Fibroblast of the aortic adventitia (primary cell): ENCODE results near the gene STKLD1. TPM values are rescaled to one million over a fixed set of nuclear protein-coding genes. Genes with fewer than 3 reads are reported as not detected.

Experiments used
- DNase-seq: peaks from one replicate; pipeline ENCODE4 v3.0.0-alpha.2; 2010; ENCODE audit warnings: low read depth
- H3K4me3 ChIP-seq: 2 replicates; pipeline ENCODE4 v1.5.1; 2011; ENCODE audit warnings: low read depth, mild to moderate bottlenecking, control low read depth, low read length, moderate library complexity
- total RNA-seq: library from RNA; depleted of rRNA; stranded (reverse); fragments of >200 nt; gene quantifications from 2 replicates; pipeline ENCODE4 v1.2.3, GENCODE V29; 2012; ENCODE audit warnings: low replicate concordance
- TF ChIP-seq, protein P1 (sequence below): IDR thresholded peaks from 2 replicates; pipeline ENCODE4 v1.5.1; 2011; ENCODE audit warnings: mild to moderate bottlenecking, low read length, control low read depth, inconsistent platforms; ENCODE audit not compliant: insufficient read depth

Gene STKLD1
- total RNA-seq, 1 donor: 1.3 TPM

DNA sequence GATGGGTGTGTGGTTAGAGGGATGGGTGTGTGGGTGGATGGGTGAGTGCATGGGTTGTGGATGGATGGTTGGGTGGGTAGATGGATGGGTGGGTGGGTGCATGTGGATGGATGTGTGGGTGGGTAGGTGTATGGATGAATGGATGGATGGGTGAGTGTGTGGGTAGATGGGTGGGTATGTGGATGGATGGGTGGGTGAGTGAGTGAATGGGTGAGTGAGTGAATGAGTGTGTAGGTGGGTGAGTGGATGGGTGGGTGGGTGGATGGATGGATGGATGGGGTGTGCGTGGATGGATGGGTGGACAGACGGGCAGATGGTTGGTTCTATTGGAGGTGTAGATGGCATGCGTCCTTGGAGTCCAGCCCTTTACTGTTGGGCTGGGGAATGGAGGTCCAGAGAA lies 17.2 kb downstream of the STKLD1 start:
- no peak for DNase-seq
- no peak overlapping the region for H3K4me3 ChIP-seq
- TF ChIP-seq, protein P1, sequence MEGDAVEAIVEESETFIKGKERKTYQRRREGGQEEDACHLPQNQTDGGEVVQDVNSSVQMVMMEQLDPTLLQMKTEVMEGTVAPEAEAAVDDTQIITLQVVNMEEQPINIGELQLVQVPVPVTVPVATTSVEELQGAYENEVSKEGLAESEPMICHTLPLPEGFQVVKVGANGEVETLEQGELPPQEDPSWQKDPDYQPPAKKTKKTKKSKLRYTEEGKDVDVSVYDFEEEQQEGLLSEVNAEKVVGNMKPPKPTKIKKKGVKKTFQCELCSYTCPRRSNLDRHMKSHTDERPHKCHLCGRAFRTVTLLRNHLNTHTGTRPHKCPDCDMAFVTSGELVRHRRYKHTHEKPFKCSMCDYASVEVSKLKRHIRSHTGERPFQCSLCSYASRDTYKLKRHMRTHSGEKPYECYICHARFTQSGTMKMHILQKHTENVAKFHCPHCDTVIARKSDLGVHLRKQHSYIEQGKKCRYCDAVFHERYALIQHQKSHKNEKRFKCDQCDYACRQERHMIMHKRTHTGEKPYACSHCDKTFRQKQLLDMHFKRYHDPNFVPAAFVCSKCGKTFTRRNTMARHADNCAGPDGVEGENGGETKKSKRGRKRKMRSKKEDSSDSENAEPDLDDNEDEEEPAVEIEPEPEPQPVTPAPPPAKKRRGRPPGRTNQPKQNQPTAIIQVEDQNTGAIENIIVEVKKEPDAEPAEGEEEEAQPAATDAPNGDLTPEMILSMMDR: no peak

DNA sequence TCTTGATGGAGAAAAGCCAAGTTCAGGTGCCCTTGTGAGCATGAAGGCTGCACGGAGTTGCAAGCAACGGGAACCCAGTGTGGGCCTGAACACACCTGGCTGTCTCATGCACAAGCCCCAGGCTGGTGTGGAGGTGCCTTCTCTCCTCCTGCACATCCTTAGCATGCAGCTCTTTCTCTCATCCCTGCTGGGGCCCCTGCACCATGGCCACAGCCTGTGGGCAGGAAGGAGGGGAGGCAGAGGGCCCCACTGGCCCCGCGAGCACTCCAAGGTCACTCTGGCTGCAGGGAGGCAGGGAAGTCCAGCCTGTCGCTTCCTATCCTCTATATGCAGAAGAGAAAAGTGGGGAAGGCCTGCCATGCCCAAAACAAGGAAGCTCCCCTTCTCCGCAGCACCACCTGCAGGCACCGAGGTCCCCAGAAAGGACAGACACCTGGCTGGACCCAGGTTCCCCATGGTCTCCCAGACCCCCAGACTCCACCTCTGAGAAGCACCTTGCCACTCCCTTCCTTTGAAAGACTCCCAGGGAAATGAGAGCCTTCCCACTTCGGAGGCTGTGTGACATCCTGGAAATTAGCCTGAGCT lies 18.6 kb downstream of the STKLD1 start:
- no peak for DNase-seq
- TF ChIP-seq, protein P1: no peak
- H3K4me3 ChIP-seq: no peak overlapping the region

DNA sequence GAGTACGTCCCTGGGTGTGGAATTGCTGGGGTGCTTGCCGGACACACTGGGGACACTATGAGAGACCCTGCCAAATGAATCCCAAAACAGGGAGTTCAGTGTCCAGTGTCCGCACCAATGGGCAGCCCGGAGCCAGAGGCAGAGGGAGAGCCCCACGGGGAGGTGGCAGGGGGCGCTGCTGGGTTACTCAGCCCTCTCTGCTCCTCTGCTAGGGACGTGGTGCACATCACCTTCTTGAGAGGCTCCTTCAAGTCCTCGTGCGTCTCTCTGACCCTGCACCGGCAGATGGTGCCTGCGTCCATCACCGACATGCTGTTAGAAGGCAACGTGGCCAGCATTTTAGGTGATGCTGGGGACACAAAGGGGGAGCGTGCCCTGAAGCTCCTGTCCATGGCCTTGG lies 20.8 kb downstream of the STKLD1 start:
- DNase-seq: no peak
- no peak overlapping the region for H3K4me3 ChIP-seq
- TF ChIP-seq, protein P1: no peak

DNA sequence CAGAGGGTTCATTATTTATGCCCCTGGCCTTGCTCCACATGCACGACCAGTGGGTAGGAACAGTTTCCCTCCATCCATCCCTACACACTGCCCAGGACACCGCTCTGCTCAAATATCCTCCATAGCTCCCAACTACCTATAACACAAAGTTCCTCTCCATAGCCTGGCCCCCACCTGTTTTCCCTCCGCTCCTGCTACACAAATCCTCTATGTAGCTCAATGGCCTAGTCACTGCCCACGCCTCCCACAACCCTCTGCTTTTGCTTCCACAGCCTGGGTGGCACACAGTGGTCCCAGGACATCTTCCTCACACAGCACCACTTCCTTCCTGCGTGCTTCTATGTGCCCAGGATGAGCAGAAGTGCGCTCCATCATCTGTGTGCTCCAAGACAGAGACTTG lies 21.2 kb downstream of the STKLD1 start:
- no peak for DNase-seq
- no peak overlapping the region for H3K4me3 ChIP-seq
- TF ChIP-seq, protein P1: no peak

DNA sequence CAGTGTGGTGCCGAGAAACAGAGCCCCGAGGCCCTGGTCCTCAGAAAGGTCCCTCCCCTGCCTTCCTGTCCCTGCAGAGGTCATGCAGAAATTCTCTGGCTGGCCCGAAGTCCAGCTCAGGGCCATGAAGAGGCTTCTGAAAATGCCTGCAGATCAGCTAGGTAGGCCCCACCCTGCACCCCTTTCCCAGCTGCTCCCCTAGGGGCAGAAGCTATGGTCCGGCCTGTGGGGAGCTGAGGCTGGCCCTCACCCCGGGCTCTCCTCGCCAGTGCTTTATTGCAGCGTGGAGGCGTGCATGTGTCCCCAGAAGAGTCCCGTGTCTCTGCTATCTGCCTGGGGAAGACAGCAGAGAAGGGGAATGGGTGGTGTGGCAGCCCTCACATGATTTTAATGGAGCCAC lies 21.7 kb downstream of the STKLD1 start:
- TF ChIP-seq, protein P1: no peak
- DNase-seq: no peak
- H3K4me3 ChIP-seq: no peak overlapping the region

DNA sequence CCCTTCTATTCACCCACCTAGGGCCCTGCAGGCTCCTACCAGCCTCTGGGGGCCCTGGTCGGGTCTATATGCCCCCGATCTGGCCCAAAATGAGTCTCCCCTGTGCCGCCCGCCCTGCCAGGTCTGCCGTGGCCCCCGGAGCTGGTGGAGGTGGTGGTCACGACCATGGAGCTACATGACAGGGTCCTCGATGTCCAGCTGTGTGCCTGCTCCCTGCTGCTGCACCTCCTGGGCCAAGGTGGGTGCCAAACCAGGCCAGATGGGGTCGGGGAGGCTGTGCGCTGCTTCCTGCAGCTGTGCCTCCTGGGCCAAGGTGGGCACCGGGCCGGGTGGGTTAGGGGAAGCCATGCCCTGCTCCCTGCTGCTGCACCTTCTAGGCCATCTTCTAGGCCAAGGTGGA lies 24.1 kb downstream of the STKLD1 start:
- no peak overlapping the region for H3K4me3 ChIP-seq
- TF ChIP-seq, protein P1: no peak
- no peak for DNase-seq

DNA sequence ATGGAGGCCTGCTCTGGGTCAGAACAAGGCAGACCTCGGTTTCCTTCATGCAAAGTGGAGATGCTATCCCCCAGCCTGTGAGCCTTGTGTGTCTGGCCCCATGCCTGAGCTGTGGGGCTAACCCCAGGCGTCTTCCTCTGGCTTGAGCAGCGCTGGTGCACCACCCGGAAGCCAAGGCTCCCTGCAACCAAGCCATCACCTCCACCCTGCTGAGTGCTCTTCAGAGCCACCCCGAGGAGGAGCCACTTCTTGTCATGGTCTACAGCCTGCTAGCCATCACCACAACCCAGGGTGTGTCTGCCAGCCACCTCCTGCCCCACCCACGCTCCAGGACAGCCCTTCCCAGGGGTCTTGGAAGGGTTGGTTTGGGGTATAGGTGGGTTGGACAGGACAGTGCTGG lies 25.4 kb downstream of the STKLD1 start:
- no peak overlapping the region for H3K4me3 ChIP-seq
- TF ChIP-seq, protein P1: no peak
- DNase-seq: no peak
